ENCODE data around the gene NFASC. TPM values are rescaled to one million over a fixed set of nuclear protein-coding genes. Genes with fewer than 3 reads are reported as not detected.

NFASC gene
- total and polyA plus RNA-seq, 4 donors, result 0.23 to 5.4 (median 1.9) TPM

DNA sequence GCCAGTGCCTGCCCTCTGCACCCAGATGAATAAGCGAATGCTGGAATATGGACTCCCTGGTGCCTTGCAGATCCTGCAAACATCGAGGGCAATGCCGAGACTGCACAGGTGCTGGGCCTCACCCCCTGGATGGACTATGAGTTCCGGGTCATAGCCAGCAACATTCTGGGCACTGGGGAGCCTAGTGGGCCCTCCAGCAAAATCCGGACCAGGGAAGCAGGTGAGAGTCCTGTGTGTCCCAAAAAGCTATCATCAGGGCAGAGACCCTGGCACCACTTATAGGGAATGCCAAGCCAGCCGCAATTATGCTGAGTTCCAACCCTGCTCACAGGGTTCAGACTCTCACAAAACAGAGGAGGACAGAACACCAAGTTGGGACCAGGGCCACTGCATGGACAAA is 196.4 kb downstream of the NFASC start:
- no peak for DNase-seq (ENCODE audit: low spot score)
- H3K4me1 ChIP-seq (ENCODE audit: control insufficient read depth in 4 of 4, insufficient read depth in 4 of 4, low read length in 3 of 4), result peaks cover 0 to 3% (median 0%) of the 10 kb centered on the region in 4 donors
- TF ChIP-seq NR2F2 (IDR thresholded peaks at IDR 0.05) (no peak), JUND (IDR thresholded peaks at IDR 0.05) (no peak), RXRA (IDR thresholded peaks at IDR 0.05) (no peak), FOXA1 (IDR thresholded peaks at IDR 0.05) (no peak), SP1 (IDR thresholded peaks at IDR 0.05) (no peak), FOXA2 (IDR thresholded peaks at IDR 0.05) (no peak), EGR1 (IDR thresholded peaks at IDR 0.05; ENCODE audit: low read depth in 2 of 2) (no peak), HNF4G (IDR thresholded peaks at IDR 0.05) (no peak), GABPA (IDR thresholded peaks at IDR 0.05 in 1 of 2, conservative IDR thresholded peaks at IDR 0.05 in 1 of 2) (no peak)
- TF ChIP-seq, protein P1, sequence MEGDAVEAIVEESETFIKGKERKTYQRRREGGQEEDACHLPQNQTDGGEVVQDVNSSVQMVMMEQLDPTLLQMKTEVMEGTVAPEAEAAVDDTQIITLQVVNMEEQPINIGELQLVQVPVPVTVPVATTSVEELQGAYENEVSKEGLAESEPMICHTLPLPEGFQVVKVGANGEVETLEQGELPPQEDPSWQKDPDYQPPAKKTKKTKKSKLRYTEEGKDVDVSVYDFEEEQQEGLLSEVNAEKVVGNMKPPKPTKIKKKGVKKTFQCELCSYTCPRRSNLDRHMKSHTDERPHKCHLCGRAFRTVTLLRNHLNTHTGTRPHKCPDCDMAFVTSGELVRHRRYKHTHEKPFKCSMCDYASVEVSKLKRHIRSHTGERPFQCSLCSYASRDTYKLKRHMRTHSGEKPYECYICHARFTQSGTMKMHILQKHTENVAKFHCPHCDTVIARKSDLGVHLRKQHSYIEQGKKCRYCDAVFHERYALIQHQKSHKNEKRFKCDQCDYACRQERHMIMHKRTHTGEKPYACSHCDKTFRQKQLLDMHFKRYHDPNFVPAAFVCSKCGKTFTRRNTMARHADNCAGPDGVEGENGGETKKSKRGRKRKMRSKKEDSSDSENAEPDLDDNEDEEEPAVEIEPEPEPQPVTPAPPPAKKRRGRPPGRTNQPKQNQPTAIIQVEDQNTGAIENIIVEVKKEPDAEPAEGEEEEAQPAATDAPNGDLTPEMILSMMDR (IDR thresholded peaks at IDR 0.05; ENCODE audit: low read depth, low read length, missing input control), result no peak
- TF ChIP-seq, protein P2, sequence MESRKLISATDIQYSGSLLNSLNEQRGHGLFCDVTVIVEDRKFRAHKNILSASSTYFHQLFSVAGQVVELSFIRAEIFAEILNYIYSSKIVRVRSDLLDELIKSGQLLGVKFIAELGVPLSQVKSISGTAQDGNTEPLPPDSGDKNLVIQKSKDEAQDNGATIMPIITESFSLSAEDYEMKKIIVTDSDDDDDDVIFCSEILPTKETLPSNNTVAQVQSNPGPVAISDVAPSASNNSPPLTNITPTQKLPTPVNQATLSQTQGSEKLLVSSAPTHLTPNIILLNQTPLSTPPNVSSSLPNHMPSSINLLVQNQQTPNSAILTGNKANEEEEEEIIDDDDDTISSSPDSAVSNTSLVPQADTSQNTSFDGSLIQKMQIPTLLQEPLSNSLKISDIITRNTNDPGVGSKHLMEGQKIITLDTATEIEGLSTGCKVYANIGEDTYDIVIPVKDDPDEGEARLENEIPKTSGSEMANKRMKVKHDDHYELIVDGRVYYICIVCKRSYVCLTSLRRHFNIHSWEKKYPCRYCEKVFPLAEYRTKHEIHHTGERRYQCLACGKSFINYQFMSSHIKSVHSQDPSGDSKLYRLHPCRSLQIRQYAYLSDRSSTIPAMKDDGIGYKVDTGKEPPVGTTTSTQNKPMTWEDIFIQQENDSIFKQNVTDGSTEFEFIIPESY (IDR thresholded peaks at IDR 0.05), result no peak
- TF ChIP-seq, protein P3, sequence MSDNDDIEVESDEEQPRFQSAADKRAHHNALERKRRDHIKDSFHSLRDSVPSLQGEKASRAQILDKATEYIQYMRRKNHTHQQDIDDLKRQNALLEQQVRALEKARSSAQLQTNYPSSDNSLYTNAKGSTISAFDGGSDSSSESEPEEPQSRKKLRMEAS (IDR thresholded peaks at IDR 0.05), result no peak

DNA sequence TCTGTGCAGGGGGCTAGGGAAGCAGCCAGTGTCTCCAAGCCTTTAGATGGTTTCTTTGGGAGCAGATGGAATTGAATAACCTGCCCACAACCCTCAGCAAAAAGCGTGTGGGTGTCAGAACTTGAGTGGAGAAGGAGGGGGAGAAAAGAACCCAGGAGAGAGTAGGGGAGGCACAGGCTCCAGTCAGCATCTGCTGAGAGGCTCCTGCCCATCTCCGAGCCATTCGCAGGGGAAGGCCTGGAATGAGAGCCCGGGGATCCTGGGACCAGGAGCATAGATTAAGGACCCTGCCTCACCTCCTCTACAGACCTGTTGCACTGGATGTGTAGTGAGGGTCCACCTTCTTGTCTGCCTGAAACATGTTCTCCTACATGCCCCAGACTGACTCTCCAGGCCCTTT is 197.3 kb downstream of the NFASC start:
- TF ChIP-seq FOXA1 (IDR thresholded peaks at IDR 0.05) (no peak), RXRA (IDR thresholded peaks at IDR 0.05) (no peak), RAD21 (IDR thresholded peaks at IDR 0.05) (no peak), TAF1 (conservative IDR thresholded peaks at IDR 0.05) (no peak), JUND (IDR thresholded peaks at IDR 0.05) (no peak), SP1 (IDR thresholded peaks at IDR 0.05) (no peak), YY1 (IDR thresholded peaks at IDR 0.05) (no peak), HNF4G (IDR thresholded peaks at IDR 0.05) (no peak), EGR1 (IDR thresholded peaks at IDR 0.05; ENCODE audit: low read depth in 2 of 2) (no peak), HNF4A (conservative IDR thresholded peaks at IDR 0.05) (no peak), GABPA (IDR thresholded peaks at IDR 0.05 in 1 of 2, conservative IDR thresholded peaks at IDR 0.05 in 1 of 2) (no peak), FOXA2 (IDR thresholded peaks at IDR 0.05) (no peak), NR2F2 (IDR thresholded peaks at IDR 0.05) (no peak)
- TF ChIP-seq, protein P1 (IDR thresholded peaks at IDR 0.05; ENCODE audit: low read depth, low read length, missing input control), result no peak
- TF ChIP-seq, protein P4, sequence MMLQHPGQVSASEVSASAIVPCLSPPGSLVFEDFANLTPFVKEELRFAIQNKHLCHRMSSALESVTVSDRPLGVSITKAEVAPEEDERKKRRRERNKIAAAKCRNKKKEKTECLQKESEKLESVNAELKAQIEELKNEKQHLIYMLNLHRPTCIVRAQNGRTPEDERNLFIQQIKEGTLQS (IDR thresholded peaks at IDR 0.05), result no peak
- TF ChIP-seq, protein P5, sequence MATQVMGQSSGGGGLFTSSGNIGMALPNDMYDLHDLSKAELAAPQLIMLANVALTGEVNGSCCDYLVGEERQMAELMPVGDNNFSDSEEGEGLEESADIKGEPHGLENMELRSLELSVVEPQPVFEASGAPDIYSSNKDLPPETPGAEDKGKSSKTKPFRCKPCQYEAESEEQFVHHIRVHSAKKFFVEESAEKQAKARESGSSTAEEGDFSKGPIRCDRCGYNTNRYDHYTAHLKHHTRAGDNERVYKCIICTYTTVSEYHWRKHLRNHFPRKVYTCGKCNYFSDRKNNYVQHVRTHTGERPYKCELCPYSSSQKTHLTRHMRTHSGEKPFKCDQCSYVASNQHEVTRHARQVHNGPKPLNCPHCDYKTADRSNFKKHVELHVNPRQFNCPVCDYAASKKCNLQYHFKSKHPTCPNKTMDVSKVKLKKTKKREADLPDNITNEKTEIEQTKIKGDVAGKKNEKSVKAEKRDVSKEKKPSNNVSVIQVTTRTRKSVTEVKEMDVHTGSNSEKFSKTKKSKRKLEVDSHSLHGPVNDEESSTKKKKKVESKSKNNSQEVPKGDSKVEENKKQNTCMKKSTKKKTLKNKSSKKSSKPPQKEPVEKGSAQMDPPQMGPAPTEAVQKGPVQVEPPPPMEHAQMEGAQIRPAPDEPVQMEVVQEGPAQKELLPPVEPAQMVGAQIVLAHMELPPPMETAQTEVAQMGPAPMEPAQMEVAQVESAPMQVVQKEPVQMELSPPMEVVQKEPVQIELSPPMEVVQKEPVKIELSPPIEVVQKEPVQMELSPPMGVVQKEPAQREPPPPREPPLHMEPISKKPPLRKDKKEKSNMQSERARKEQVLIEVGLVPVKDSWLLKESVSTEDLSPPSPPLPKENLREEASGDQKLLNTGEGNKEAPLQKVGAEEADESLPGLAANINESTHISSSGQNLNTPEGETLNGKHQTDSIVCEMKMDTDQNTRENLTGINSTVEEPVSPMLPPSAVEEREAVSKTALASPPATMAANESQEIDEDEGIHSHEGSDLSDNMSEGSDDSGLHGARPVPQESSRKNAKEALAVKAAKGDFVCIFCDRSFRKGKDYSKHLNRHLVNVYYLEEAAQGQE (IDR thresholded peaks at IDR 0.05), result no peak
- TF ChIP-seq, protein P3 (IDR thresholded peaks at IDR 0.05), result no peak
- TF ChIP-seq, protein P2 (IDR thresholded peaks at IDR 0.05), result no peak
- H3K36me3 ChIP-seq (ENCODE audit: control insufficient read depth in 4 of 4, insufficient read depth in 3 of 4, low read depth in 1 of 4, low read length in 3 of 4), result no peaks in the 10 kb centered on the region
- H3K4me3 ChIP-seq (ENCODE audit: low read depth in 1 of 3, low read length in 3 of 3), result no peak overlapping the region
- H3K9ac ChIP-seq (ENCODE audit: low read depth in 1 of 2, low read length in 2 of 2), result no peak overlapping the region
- no peak overlapping the region for H3K27ac ChIP-seq (ENCODE audit: low read depth in 1 of 2, low read length in 2 of 2)
- H3K9me3 ChIP-seq (ENCODE audit: control insufficient read depth in 4 of 4, low read length in 3 of 4), result no peaks in the 10 kb centered on the region
- 94% methylated on average over 4 of the region's 4 CpGs for WGBS
- H3K4me1 ChIP-seq (ENCODE audit: control insufficient read depth in 4 of 4, insufficient read depth in 4 of 4, low read length in 3 of 4), result no peaks in the 10 kb centered on the region
- H3K27me3 ChIP-seq (ENCODE audit: control insufficient read depth in 4 of 4, insufficient read depth in 4 of 4, low read length in 3 of 4), result no peaks in the 10 kb centered on the region
- DNase-seq (ENCODE audit: low spot score), result no peak

More for the DNA sequence above, 196.4 kb downstream of the NFASC start:
- Histone ChIP-seq H3K9me3 (ENCODE audit: control insufficient read depth in 4 of 4, low read length in 3 of 4) (no peaks in the 10 kb centered on the region), H3K27me3 (ENCODE audit: control insufficient read depth in 4 of 4, insufficient read depth in 4 of 4, low read length in 3 of 4) (no peaks in the 10 kb centered on the region), H3K27ac (ENCODE audit: low read depth in 1 of 2, low read length in 2 of 2) (no peak overlapping the region), H3K9ac (ENCODE audit: low read depth in 1 of 2, low read length in 2 of 2) (no peak overlapping the region), H3K4me3 (ENCODE audit: low read depth in 1 of 3, low read length in 3 of 3) (no peak overlapping the region), H3K36me3 (ENCODE audit: control insufficient read depth in 4 of 4, insufficient read depth in 3 of 4, low read depth in 1 of 4, low read length in 3 of 4) (no peaks in the 10 kb centered on the region)
- 93% methylated on average over 6 of the region's 6 CpGs for WGBS
